Adrenal gland (tissue), 12 donors: ENCODE results near the gene RIPOR3. TPM values are rescaled to one million over a fixed set of nuclear protein-coding genes. Genes with fewer than 3 reads are reported as not detected.
"Not testable (repeated sequence)": the region's sequence is repeated elsewhere in the genome, so short reads cannot be mapped to it uniquely, and the experiment has no call there.

Experiments
- DNase-seq, 7 donors: peaks; one replicate each; pipeline ENCODE4 v3.0.0-alpha.2; 2019 to 2020
- H3K27ac ChIP-seq, 5 donors: fragments of 200-600 bp; sonication (generic) in 4 of 5; 1 replicate in 3 of 5; 2 replicates in 2 of 5; pipeline versions ENCODE4 v1.5.1 to v1.8.0; 2016 to 2020; ENCODE audit warnings: mild to moderate bottlenecking in 1 of 5
- H3K27me3 ChIP-seq: fragments of 200-600 bp; 2 replicates; pipeline ENCODE4 v1.8.0; 2021
- H3K36me3 ChIP-seq, 2 donors: fragments of 200-600 bp; replicated peaks in 1 of 2; 1 replicate in 1 of 2; 2 replicates in 1 of 2; pipeline versions ENCODE4 v1.5.1 to v1.8.0; 2018 to 2022
- H3K4me1 ChIP-seq, 2 donors: fragments of 200-600 bp; replicated peaks in 1 of 2; 1 replicate in 1 of 2; 2 replicates in 1 of 2; pipeline versions ENCODE4 v1.5.1 to v1.8.0; 2018 to 2021
- H3K4me3 ChIP-seq, 4 donors: fragments of 200-600 bp; sonication (generic) in 3 of 4; one replicate each; pipeline ENCODE4 v1.5.1; 2016 to 2018
- H3K9me3 ChIP-seq, 3 donors: fragments of 200-600 bp; sonication (generic) in 1 of 3; replicated peaks in 1 of 3; 1 replicate in 2 of 3; 2 replicates in 1 of 3; pipeline versions ENCODE4 v1.5.1 to v1.8.0; 2016 to 2021
- CTCF ChIP-seq, 6 experiments: fragments of 450-650 bp in 4 of 6; fragments of 200-600 bp in 2 of 6; sonication (generic) in 1 of 6; IDR thresholded peaks; 1 replicate in 5 of 6; 2 replicates in 1 of 6; pipeline versions ENCODE4 v1.5.1 to v1.8.0; 2016 to 2021; ENCODE audit warnings: antibody characterized with exemption in 6 of 6, mild to moderate bottlenecking in 2 of 6, moderate library complexity in 1 of 6
- POLR2A ChIP-seq, 2 donors: fragments of 450-650 bp; IDR thresholded peaks; one replicate each; pipeline ENCODE4 v1.6.1; 2017; ENCODE audit warnings: antibody characterized with exemption in 2 of 2, mild to moderate bottlenecking in 2 of 2, moderate library complexity in 1 of 2
- WGBS, 4 donors: extraction: QIAGEN DNeasy Blood & Tissue Kit in 2 of 4; methylation state at CpG; one replicate each; pipeline versions ENCODE4 v1.1.5 to v1.1.7; 2013 to 2017; 5-methylcytosine and 5-hydroxymethylcytosine counted together
- intact Hi-C, 2 donors: fragments of 100-400 bp; cut with DNase I; formaldehyde crosslinking; loops; one replicate each; pipeline versions ENCODE4 v1.14.1 to v1.15.0; 2022 to 2023
- polyA plus RNA-seq, 3 donors: library from polyadenylated mRNA; stranded (reverse); fragments of 200-250 nt in 2 of 3; fragments of 350-450 nt in 1 of 3; fragmentation: Illumina TruSeq in 1 of 3; extraction: RNeasy Lipid Tissue Mini Kit (QIAGEN cat#74804) in 1 of 3; gene quantifications; one replicate each; pipeline ENCODE4 v1.2.3, GENCODE V29; 2013 to 2014
- total RNA-seq, 9 donors: library from RNA; depleted of rRNA in 4 of 9; stranded (reverse); fragments of >200 nt in 4 of 9; fragments of 120-200 nt in 1 of 9; fragmentation: NEBNext Ultra II Directional in 1 of 9; extraction: Animal tissue kit (Norgen Biotek cat#: 25700) in 1 of 9; gene quantifications; one replicate each; pipeline versions ENCODE4 v1.1.0 to v1.2.4, GENCODE V29; 2013 to 2023
- donor health status: healthy with polysubstance abuse.
- donor health status: Bipolar disorder and iron deficiency.
- donor health status: DM: yes; HTN: yes; CAD: no.
- donor health status: DM: no; HTN: no; CAD: no.
- donor health status: DM: no; HTN: no; CAD: no.
- donor health status: DM: yes; HTN: yes; CAD: no.

RIPOR3 gene
- total and polyA plus RNA-seq, 12 donors, result 3.4 to 135 (median 23.7) TPM

DNA sequence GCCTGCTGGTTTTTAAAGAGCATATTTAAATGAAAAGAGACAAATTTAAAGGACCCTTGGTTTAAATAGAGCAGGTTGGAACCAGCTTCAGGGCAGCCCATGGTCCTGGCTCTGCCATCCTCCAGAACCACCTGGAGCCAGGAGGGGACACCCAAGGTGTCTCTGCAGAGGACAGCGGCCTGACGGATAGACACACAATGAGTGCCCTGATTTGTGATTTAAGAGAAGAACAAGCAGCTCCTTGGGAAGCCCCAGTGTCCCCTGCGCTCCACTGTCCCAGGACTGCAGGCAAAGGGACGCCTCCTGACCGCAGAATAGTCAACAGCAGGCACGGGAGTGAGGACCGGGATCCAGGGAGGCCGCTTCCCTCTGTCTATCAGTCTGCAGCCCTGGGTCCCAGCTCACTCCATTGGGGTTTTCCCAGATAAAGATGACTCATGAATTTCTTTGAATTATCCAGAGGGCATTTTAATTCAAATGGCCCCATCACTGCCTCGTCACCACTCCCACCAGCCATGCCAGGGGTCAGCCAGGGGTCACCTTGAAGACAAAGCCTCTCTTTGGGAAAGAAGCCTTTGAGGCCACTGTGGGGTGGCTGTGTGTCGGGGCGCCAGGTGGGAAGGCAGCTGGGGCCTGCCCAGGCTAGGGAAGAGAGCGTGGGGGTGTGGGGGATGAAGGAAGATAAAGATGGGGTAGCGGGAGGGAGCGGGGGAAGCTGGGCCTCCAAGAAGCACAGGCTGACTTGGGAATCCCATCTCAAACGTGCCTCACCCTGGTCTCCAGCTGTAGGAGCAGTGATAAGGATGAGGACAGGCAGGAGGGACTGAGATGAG is 53.1 kb downstream of the RIPOR3 start:
- H3K36me3 ChIP-seq, H3K9me3 ChIP-seq, H3K4me3 ChIP-seq, H3K4me1 ChIP-seq, H3K27me3 ChIP-seq, intact Hi-C loops: not testable (repeated sequence)
- peak in 2 of 7 donors; percentile 35 to 45 for DNase-seq
- WGBS, 4 donors, result 74 to 86% (median 81%) methylated on average over 8 to 13 of the region's 15 CpGs
- H3K27ac ChIP-seq, result peak overlapping the region in 1 of 5 donors; percentile 42

DNA sequence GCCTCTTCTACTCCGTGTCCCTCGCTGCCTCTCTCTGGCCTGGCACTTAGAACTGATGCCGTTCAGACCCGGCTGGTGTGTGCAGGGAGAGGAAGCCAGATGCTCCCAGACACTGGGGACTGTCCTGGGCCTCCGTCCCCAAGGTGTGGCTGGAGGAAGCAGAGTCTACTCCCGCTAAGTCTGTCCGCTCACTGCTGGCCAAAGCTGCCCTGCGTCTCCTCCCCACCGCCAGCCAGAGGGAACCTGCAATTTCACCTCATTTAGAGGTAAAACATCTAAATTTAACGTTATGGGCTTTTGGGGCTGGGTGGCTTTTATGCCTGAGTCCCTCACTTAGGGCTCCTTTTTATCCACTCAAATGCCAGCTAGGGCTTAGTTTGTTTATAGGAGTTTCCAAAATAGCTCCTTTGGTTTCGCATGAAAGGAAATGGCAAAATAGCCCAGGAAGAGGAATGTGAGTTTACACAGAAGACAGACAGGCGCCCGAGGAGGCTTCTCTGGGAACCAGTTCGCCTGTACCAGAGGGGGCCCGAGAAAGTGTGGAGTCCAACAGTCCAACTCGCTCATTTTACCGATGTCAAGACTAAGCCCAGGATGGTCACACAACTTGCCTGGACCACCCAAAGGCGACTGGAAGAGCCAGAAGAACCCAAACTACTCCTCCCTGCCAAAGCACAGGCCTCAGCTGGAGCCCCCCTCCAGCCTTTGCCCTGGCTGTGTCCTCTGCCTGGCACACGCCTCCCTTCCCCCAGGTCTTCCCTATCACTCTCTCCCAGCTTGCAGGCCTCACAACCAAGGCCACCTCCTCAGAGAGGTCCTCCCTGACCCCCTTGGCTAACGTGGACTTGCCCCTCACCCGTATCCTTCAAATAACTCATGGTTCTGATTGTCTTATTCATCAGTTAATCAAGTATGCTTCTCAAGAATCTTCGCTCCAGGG is 54.5 kb downstream of the RIPOR3 start:
- TF ChIP-seq POLR2A (IDR thresholded peaks at IDR 0.05) (no peak), CTCF (IDR thresholded peaks at IDR 0.05) (no peak)
- peaks cover 0 to 5% of the 10 kb centered on the region in 2 donors for H3K4me1 ChIP-seq
- no peak overlapping the region for H3K4me3 ChIP-seq
- 67 to 75% (median 69%) methylated on average over 15 to 22 of the region's 22 CpGs for WGBS, 4 donors
- DNase-seq, result no peak
- no peaks in the 10 kb centered on the region for H3K27me3 ChIP-seq
- peak overlapping the region in 2 of 5 donors; percentile 32 to 51 for H3K27ac ChIP-seq
- no peaks in the 10 kb centered on the region for H3K36me3 ChIP-seq
- intact Hi-C loops, result no loop called here
- no peaks in the 10 kb centered on the region for H3K9me3 ChIP-seq

DNA sequence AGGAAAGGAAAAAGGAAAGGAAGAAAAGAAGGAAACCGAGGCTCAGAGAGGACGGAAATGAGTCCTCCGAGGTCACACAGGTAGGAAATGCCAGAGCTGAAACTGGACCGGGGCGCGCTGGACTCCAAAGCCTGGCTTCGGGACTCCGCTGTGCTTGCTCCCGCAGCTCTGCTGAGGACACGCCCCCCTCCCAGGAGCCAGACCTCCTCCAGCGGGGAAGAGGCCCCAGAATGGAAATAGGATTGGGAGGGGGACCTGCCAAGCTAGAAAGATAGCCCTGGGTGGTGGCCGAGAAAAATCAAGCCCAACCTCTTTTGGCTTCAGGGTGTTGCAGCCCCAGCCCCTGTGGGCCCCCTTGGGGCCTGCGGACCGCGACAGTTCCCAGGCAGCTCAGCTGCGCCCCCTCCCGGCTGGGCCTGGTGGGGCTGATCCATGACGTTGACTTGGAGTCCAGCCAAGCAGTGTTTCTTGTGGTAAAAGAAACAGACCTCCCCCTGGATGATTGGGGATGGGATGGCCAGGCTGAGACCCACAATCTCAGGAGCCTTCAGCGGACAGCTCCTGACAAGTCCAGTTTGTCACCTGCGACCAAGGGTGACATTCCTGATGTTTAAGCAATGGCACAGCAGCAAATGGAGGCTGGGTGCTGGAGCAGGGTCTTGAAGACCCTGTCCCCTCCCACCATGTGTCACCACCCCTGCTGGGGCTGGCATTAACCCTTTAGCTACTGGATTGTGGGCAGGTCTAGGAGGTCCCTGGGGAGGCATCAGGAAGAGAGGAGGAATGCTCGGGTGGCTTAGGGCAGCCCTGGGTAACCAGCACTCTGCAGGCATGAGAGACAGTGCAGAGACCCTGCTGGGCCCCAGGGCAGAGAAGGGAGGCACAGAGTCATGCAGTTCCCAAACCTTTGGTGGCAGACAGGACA is 55.4 kb downstream of the RIPOR3 start:
- no peaks in the 10 kb centered on the region for H3K36me3 ChIP-seq
- H3K4me3 ChIP-seq, result no peak overlapping the region
- H3K4me1 ChIP-seq, result peaks cover 0 to 5% of the 10 kb centered on the region in 2 donors
- peak overlapping the region in 2 of 5 donors; percentile 32 to 51 for H3K27ac ChIP-seq
- DNase-seq, result peak; percentile 69 to 84 (median 75)
- H3K9me3 ChIP-seq, result no peaks in the 10 kb centered on the region
- TF ChIP-seq POLR2A (IDR thresholded peaks at IDR 0.05), result no peak
- TF ChIP-seq CTCF (IDR thresholded peaks at IDR 0.05), result peak; percentile 74 to 89 (median 84)
- intact Hi-C loops, result no loop called here
- 23 to 41% (median 24%) methylated on average over 13 to 21 of the region's 21 CpGs for WGBS, 4 donors
- H3K27me3 ChIP-seq, result no peaks in the 10 kb centered on the region

- Histone ChIP-seq H3K27me3 (no peaks in the 10 kb centered on the region), H3K27ac (no peak overlapping the region), H3K9me3 (no peaks in the 10 kb centered on the region), H3K4me1 (peaks cover 0 to 5% of the 10 kb centered on the region in 2 donors), H3K36me3 (no peaks in the 10 kb centered on the region), H3K4me3 (no peak overlapping the region)
- intact Hi-C loops, result no loop called here
- no peak for TF ChIP-seq CTCF (IDR thresholded peaks at IDR 0.05)
- DNase-seq, result no peak
- WGBS, 4 donors, result 87 to 89% (median 88%) methylated on average over 10 of the region's 10 CpGs
Measured at GRCh38 chr20:50635014-50635557, 56.3 kb downstream of the RIPOR3 start.
